ENCODE results near the gene DKK3.

The DKK3 gene

GRCh38 chr11:11948242-11948947 lies 60.0 kb downstream of the DKK3 start:
- Histone ChIP-seq H3K4me3 (replicated peaks; ENCODE audit: low read depth, low read length) (no peak overlapping the region), H3K36me3 (ENCODE audit: control insufficient read depth, insufficient read depth, low read length) (peaks cover 2% of the 10 kb centered on the region), H3K27me3 (replicated peaks; ENCODE audit: control insufficient read depth, insufficient read depth, low read length) (no peaks in the 10 kb centered on the region)
- DNase-seq (ENCODE audit: extremely low read depth, insufficient read length), result no peak
- TF ChIP-seq, protein P1, sequence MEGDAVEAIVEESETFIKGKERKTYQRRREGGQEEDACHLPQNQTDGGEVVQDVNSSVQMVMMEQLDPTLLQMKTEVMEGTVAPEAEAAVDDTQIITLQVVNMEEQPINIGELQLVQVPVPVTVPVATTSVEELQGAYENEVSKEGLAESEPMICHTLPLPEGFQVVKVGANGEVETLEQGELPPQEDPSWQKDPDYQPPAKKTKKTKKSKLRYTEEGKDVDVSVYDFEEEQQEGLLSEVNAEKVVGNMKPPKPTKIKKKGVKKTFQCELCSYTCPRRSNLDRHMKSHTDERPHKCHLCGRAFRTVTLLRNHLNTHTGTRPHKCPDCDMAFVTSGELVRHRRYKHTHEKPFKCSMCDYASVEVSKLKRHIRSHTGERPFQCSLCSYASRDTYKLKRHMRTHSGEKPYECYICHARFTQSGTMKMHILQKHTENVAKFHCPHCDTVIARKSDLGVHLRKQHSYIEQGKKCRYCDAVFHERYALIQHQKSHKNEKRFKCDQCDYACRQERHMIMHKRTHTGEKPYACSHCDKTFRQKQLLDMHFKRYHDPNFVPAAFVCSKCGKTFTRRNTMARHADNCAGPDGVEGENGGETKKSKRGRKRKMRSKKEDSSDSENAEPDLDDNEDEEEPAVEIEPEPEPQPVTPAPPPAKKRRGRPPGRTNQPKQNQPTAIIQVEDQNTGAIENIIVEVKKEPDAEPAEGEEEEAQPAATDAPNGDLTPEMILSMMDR (IDR thresholded peaks at IDR 0.05; ENCODE audit: insufficient read depth, low read length, poor library complexity, severe bottlenecking), result no peak

- TF ChIP-seq, protein P1 (IDR thresholded peaks at IDR 0.05; ENCODE audit: insufficient read depth, low read length, poor library complexity, severe bottlenecking), result no peak
- no peak for DNase-seq (ENCODE audit: extremely low read depth, insufficient read length)
- H3K27me3 ChIP-seq (replicated peaks; ENCODE audit: control insufficient read depth, insufficient read depth, low read length), result no peaks in the 10 kb centered on the region
- H3K36me3 ChIP-seq (ENCODE audit: control insufficient read depth, insufficient read depth, low read length), result peaks cover 2% of the 10 kb centered on the region
- no peak overlapping the region for H3K4me3 ChIP-seq (replicated peaks; ENCODE audit: low read depth, low read length)
Measured at GRCh38 chr11:11947825-11948224, 60.6 kb downstream of the DKK3 start.

- H3K36me3 ChIP-seq (ENCODE audit: control insufficient read depth, insufficient read depth, low read length), result peaks cover 2% of the 10 kb centered on the region
- DNase-seq (ENCODE audit: extremely low read depth, insufficient read length), result no peak
- TF ChIP-seq, protein P1 (IDR thresholded peaks at IDR 0.05; ENCODE audit: insufficient read depth, low read length, poor library complexity, severe bottlenecking), result no peak
Measured at GRCh38 chr11:11946878-11947277, 61.5 kb downstream of the DKK3 start.

DNA sequence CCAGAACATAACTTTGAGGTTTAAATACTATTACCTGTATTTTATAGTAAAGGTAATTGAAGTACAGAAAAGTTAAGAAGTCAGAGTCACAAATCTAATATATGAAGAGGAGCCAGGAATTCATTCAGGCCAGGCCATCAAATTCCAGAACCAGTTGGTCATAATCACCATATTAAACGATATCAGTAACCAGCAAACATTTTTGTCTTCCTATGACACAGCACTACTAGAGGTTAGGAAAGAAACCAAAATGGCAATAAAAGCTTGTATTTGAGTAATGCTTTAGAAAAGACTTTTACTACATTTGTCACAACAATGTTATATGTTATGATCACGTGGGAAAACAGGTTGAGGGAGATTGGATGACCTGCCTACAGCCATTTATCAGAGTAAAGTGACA lies 62.2 kb downstream of the DKK3 start:
- H3K36me3 ChIP-seq (ENCODE audit: control insufficient read depth, insufficient read depth, low read length), result peaks cover 2% of the 10 kb centered on the region
- H3K4me3 ChIP-seq (replicated peaks; ENCODE audit: low read depth, low read length), result no peak overlapping the region
- TF ChIP-seq, protein P1 (IDR thresholded peaks at IDR 0.05; ENCODE audit: insufficient read depth, low read length, poor library complexity, severe bottlenecking), result no peak
- DNase-seq (ENCODE audit: extremely low read depth, insufficient read length), result no peak
- H3K27me3 ChIP-seq (replicated peaks; ENCODE audit: control insufficient read depth, insufficient read depth, low read length), result no peaks in the 10 kb centered on the region

More at GRCh38 chr11:11946878-11947277, 61.5 kb downstream of the DKK3 start:
- Histone ChIP-seq H3K4me3 (replicated peaks; ENCODE audit: low read depth, low read length) (no peak overlapping the region), H3K27me3 (replicated peaks; ENCODE audit: control insufficient read depth, insufficient read depth, low read length) (no peaks in the 10 kb centered on the region)

GRCh38 chr11:11944444-11944843 lies 64.0 kb downstream of the DKK3 start:
- DNase-seq (ENCODE audit: extremely low read depth, insufficient read length), result no peak
- Histone ChIP-seq H3K36me3 (ENCODE audit: control insufficient read depth, insufficient read depth, low read length) (no peaks in the 10 kb centered on the region; the same call in none of the 2 replicates), H3K27me3 (replicated peaks; ENCODE audit: control insufficient read depth, insufficient read depth, low read length) (no peaks in the 10 kb centered on the region), H3K4me3 (replicated peaks; ENCODE audit: low read depth, low read length) (no peak overlapping the region)
- TF ChIP-seq, protein P1 (IDR thresholded peaks at IDR 0.05; ENCODE audit: insufficient read depth, low read length, poor library complexity, severe bottlenecking), result no peak

Measured in GM06990 (cell line).